Measurements from ENCODE around the gene PRSS8. TPM values are rescaled to one million over a fixed set of nuclear protein-coding genes. Genes with fewer than 3 reads are reported as not detected.
A peak's percentile ranks its signal among the peaks of the same experiment; 100 is the strongest.
"Not testable (repeated sequence)": the region's sequence is repeated elsewhere in the genome, so short reads cannot be mapped to it uniquely, and the experiment has no call there.

PRSS8 gene
- total RNA-seq = 9.6 TPM

DNA sequence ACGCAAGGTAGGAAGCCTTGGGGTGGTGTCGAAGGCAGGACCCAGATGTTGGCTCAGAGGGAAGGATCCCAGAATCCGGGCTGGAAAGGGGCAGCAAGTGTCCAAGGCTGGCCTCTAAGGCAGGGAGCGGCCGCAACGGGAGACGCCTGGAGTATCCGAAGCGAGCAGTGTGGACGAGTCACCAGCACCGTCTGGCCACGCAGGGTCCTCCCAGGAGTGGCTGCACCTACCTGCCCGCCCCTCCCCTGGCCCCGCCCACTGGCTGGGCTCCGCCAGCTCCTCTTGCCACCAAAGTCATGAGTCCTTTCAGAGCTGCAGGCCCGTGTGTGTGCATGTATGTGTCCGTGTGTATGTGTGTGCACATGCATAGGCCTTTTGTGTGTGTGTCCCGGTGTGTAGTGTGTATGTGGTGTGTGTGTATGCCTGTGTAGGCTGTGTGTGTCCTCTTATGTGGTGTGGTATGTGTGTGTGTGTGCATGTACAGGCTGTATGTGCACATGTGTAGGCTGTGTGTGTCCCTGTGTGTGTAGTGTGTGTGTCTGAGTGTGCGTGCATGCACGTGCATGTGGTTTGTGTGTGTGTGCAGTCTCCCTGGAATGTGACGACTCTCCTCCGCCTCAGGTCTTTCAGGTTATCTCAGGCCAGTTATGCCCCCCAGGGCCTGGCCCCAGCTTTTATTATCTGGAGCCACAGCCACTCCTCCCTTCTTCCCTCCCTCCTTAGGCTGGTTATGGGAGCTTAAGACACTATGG is at the start of gene PRSS8:
Gene PRSS8, minus strand, starts transcription at position 193 of the 752 bp plus-strand sequence. CDS start 229 bp downstream, outside the sequence.
- no peak for DNase-seq

DNA sequence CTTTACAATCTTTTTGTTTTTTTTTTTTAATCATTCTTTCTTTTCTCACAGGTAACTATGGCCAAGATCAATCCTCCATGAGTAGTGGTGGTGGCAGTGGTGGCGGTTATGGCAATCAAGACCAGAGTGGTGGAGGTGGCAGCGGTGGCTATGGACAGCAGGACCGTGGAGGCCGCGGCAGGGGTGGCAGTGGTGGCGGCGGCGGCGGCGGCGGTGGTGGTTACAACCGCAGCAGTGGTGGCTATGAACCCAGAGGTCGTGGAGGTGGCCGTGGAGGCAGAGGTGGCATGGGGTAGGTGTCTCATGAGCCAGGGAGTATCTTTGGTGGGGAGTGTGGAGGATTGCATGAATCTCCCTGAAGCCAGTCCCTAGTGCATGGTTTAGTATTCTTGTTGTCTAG is 49.4 kb upstream of the PRSS8 start:
- DNase-seq = no peak

DNA sequence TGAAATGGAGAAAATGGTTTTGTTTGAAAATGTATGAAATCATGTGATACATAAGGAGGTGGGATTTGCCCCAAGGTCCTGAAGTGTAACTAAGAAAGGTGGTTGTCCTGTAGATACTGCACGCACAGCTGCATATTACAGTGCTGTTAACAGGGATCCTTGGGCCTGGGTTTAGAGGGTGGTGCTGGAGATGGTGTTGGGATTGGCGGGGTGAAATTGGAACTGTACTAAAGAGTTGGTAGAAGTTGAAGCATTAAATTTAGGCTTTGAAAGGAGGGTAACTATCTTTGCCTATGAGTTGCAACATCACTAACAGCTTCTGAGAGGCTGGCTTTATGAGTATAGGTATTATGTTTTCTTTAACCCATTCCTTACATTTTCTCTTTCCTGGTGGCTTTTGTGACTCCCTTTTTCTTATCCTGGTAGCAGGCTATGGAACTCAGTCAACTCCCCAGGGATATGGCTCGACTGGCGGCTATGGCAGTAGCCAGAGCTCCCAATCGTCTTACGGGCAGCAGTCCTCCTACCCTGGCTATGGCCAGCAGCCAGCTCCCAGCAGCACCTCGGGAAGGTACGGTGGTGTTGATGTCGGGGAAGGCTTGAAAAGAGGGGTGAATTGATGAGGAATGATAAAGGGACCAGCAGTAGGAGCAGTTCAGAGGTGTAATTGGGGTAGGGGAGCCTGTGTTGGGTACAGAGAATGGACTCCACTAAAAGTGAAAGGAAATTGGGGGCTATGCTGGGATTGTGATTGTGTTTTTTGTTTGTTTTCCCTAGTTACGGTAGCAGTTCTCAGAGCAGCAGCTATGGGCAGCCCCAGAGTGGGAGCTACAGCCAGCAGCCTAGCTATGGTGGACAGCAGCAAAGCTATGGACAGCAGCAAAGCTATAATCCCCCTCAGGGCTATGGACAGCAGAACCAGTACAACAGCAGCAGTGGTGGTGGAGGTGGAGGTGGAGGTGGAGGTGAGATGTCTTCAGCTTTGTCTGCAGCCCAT is 48.2 kb upstream of the PRSS8 start:
- no peak for DNase-seq

DNA sequence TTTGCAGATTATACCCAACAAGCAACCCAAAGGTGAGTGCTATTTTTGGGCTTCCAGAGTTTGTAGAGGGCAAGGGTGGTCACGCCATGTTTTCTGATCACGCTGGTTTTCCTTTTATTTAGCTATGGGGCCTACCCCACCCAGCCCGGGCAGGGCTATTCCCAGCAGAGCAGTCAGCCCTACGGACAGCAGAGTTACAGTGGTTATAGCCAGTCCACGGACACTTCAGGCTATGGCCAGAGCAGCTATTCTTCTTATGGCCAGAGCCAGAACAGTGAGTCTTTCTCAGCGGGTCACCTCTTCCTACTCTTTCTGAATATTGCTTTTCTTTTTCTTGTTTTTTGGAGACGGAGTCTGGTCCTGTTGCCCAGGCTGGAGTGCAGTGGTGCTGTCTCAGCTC is 46.9 kb upstream of the PRSS8 start:
- no peak for DNase-seq

DNA sequence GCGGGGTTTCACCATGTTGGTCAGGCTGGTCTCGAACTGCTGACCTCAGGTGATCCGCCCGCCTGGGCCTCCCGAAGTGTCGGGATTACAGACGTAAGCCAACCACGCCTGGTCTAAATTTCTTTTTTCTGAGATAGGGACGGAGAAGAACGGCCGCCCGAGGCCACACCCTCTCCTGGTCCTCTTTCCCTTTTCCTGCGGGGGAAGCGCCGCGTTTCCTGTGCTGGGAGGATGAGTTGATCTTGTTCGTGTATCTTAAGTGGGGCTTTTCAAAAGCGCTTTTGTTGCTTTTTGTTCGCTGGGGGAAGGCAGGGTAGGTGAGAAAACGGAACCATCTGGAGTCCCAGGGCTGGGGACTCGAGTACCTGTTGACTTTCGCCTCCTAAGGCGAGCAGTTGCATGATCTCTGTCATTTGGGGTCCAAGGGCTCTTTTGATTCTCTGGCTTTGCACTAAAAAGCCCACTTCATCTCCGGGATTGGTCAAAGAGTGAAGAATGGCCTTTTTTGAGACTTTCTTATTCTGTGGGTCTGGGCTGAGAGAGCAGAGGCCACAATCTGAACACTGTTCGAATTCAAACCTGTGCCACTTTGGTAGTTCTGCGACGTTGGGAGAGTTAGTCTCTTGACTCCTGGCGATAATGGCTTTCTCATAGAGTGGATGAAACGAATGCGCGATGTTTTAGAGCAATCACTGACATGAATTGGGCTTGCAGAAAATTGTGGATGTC is 45.7 kb upstream of the PRSS8 start:
- no peak for DNase-seq

DNA sequence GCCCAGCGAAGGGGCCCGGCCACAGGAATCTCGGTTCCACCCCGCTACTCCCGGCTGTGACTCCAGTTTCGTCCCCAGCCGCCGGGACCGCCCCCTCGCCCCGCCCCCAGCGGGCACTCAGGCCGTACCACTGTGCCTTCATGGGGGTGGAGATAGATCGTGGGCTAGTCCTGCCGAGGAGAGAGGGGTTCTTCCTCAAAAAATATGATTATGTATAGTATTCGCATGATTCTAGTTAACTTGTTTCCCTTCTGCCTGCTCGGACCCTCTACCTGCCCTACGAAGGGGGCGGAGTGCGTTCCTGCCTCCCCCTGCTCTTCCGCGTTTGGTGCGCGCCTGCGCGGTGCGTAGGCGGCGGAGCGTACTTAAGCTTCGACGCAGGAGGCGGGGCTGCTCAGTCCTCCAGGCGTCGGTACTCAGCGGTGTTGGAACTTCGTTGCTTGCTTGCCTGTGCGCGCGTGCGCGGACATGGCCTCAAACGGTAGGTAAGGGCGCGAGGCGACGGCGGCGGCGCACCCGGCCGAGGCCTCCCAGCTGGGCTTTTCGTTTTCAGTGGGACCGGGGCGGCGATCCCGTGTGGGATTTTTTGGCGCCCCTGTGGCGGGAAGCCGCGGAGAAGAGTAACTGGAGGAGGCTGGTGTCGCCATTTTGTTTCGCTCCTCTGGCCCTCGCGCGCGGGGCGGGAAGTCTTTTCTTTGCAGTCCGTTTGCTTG is 44.4 kb upstream of the PRSS8 start, which contains the start of gene FUS:
Gene FUS, plus strand, starts transcription at position 393 of the 713 bp plus-strand sequence. Its CDS starts 76 bp downstream, at position 469.
- peak; percentile 99 for DNase-seq

DNA sequence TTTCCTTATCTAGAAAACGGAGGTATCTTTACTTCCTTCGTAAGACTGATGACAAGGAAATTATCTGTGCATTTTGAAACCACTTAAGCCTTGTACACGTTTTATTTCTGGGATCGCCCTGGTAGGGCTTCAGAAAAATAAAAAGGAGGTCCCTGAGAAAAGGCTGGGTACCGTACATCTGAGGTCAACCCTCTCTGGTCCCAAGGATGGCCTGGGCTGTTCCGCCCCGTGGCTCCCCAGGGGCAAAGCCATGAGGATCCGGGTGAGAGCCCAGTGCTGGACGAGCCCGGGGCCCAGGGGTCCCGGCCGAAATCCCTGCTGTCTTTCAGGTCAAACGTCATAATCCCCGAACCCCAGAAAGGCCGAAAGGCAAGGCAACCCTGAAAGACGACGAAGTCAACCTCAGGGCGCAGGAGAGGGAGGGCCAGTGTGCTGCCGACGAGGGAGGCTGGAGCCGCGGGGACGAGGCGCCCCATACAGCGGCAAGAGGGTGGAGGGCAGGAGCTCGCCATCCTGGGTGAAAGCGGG is 43.8 kb upstream of the PRSS8 start:
- DNase-seq = no peak

DNA sequence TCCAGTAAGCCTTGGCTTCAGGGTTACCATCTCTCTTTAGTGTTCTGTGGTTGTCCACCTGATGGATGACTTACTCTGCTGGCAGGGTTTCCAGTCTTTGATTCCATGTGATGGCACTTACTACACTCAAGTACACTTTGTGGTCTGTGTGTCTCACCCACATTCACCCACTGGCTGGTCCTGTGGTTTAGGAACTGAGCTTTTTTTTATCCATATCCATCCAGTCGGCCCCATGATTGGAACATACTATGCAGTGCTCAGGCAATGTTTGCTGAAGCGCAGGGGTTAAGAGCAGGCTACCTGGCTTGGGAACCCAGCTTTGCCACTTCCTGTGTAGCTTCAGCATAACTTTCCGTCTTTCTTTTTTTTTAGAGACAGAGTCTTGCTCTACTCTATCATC is 41.6 kb upstream of the PRSS8 start:
- DNase-seq = no peak

DNA sequence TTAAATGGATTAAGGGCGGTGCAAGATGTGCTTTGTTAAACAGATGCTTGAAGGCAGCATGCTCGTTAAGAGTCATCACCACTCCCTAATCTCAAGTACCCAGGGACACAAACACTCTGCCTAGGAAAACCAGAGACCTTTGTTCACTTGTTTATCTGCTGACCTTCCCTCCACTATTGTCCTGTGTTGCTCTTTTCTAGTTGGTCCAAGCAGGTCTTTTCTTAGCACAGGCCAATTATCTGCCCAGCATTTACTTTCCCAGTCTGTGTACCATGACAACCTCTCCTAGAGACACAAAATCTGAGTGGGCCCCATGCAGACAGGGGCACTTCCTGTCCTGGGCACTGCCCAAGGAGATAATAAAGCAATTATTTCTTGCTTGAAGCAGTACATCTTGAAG is 34.5 kb upstream of the PRSS8 start:
- not testable (repeated sequence) for DNase-seq

DNA sequence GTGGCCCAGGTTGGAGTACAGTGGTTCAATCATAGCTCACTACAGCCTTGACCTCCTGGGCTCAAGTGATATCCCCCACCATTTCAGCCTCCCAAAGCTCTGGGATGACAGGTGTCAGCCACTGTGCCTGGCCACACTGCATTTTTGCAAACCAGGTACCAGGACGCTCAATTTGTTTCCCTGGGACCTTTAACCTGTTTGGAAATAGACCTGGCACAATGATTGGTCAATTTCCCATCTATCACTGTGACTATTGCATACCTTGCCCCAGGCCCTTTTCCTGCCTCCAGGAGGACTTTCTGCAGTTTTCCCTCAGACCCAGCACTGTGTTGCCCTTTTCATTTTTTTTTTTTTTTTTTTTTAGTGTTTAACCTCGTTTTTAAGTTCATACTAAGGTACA is 33.3 kb upstream of the PRSS8 start:
- DNase-seq = no peak

DNA sequence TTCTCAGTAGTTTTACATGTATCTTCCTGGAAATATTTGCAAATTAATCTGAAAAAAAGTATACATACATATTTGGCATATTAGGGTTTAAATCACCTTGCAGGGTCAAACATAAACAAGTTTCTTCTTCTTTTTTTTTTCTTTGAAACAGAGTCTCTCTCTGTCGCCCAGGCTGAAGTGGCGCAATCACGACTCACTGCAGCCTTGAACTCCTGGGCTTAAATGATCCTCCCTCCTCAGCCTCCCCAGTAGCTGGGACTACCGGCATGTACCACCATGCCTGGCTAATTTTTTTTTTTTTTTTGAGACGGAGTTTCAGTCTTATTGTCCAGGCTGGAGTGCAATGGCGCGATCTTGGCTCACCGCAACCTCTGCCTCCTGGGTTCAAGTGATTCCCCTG is 31.8 kb upstream of the PRSS8 start:
- DNase-seq = no peak

DNA sequence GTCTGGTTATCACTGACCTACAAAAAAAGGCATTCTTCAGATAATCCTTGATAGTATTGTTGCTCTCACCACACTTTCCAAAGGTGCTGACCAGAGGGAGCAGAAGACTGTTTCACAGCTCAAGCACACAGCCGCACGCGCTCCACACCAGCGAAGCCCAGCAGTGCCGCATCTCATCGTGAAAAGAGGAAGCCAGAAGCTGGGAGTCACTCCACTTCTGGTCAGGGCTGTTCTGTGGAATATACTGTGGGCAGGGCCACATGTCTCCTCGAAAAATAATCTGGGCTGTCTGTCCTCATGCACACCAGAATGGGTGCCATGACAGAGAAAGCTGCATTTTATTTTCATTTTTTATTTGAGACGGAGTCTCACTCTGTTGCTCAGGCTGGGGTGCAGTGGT is 21.6 kb upstream of the PRSS8 start:
- no peak for DNase-seq

DNA sequence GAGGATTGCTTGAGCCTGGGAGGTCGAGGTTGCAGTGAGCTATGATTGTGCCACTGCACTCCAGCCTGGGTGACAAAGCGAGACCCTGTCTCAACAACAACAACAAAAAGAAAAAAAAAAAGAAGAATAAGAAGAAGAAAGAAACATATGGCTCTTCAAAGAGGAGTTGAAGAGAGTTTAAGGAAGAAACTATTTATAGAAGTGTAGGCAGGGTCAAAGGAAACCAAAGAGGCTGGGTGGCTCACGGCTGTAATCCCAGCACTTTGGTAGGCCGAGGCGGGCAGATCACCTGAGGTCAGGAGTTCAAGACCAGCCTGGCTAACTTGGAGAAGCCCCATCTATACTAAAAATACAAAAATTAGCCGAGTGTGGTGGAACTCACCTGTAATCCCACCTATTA is 15.4 kb upstream of the PRSS8 start:
- not testable (repeated sequence) for DNase-seq

DNA sequence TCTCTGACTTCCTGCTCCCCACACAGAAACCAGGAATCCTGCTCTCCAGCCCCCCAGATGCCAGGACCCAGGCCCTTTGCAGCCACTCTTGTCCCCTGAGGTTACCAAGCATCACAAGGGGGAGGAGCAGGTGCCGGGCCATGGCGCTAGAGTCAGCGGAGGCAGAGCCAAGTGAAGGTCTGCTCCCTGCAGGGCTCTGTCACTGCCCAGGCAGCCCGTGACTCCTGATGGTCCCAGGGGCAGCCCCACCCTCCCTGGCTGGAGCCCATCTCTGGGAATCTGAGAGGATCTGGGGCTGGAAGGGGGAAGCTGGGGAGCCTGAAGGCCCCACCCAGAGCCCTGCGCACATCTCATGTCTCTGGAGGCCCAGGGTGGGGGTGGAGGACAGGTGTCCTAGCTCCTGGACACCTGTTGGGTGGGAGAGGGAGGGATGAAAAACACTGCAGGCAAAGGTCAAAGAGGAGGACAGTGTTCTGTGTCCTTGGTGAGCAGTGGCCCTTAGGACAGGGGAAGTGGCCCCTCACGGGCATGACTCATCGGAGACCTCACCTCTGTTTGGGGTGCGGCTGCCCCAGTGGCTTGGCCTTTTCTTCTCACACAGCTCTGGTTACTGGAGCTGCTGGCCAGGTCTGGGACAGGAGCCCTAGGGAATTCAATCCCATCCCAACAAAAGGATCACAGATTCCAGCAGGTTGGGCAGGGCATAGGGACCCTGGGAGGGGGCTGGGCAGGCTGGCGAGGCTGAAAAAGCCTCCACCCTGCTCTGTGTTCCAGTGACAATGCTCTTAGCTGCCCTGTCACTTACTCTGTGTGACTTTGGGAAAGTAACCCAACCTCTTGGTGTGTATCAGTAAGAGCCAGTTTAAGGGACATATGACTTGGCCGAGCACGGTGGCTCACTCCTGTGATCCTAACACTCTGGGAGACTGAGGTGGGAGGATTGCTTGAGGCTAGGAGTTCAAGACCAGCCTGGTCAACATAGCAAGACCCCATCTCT is 14.7 kb upstream of the PRSS8 start, which contains the start of gene PRSS36:
Gene PRSS36, minus strand, starts transcription at position 173 of the 997 bp plus-strand sequence. Its CDS starts 31 bp downstream, at position 142.
- no peak for DNase-seq

DNA sequence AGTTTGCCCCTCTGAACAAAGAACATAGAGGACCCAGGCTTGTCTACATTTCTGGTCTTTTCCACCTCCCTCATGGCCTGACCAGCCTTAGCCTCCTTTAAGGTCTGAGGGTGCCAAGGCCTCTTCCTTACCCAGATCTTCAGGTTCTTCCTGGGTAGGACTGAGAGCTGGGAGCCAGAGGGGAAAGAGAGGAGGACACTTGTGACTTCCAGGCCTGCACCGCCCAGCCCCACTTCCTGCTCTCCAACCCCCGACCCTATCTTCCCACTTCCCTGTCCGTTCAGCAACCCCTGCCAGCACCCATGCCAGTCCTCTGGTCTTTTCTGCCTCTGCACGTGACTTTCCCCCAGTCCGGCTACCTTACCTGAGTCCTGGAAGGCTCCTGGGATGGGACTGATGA is 13.8 kb upstream of the PRSS8 start:
- DNase-seq = no peak

DNA sequence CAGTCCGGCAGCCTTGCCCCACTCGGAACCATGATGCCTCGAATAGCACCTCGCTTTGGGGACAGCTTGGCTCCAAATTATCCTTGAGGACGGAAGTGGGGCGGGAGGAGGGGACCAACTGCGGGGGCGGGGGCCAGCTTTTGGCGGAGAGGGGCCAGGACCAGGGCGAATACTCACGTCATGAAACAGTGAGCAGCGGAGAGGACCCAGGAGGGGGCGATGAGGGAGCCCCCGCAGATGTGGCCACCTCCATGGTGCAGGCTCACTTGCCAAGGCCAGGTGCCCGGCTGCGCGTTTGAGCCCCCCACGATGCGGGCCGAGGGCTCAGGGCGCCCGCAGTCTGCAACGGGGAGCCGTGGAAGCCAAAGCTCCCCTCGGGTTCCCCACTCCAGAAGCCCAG is 13.4 kb upstream of the PRSS8 start:
- no peak for DNase-seq

DNA sequence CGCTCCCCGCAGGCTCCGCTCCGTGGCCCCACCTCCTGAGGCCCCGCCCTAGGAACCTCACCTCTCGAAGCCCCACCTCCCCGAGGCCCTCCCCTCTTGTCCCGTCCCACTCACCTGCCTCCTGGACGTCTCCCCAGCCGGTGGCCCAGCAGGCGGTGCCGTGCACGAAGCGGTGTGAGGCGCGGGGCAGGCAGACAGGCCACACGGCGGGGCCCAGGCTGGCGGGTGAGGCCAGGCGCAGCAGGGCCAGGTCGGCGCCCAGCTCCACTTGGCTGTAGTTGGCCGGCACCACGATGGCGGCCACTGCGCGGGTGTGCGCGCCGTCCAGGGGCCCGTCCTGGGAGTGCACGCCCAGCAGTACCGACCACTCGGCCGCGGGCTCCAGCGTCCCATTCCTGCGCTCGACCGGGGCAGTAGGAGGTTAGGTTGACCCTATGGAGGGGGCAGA is 12.8 kb upstream of the PRSS8 start:
- no peak for DNase-seq

DNA sequence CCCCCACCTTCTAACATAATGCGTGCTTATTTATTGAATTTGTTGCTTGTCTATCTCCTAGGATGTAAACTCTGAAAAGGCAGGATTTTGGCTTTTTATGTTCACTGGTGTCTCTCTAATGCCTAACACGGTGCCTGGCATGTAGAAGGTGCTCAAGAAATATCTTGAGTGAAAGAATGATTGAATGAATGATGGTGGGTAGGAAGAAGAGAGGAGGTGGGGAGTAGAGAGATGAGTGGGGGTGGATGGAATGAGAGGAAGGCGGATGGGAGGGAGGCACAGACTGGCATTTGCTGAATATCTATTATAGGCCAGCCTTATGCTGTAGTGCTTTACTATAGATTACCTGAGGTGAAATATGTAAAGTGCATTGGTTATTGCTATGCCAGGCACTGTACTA is 12.0 kb upstream of the PRSS8 start:
- no peak for DNase-seq

DNA sequence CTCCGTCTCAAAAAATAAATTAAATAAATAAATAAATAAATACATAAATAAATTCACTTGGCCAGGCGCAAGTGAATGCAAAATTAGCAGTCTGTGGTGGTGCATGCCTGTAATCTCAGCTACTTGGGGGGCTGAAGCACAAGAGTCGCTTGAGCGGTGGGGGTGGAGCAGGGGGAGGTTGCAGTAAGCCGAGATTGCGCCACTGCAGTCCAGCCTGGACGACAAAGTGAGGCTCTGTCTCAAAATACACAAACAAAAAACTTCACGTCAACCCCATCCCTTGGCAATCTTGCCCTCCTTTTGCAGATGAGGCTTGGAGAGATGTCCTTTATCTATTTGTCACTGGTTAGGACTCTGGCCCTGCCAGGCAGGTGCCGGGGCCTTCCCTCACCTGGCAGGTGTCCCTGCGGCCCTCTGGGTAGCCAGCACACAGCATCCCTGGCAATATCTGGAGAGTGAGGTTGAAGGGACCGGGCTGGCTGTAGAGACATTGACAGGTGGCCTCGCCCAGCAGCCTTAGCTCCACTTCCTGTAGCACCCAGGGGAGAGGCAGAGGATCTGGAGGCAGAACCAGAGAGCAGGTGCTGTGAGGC is 10.0 kb upstream of the PRSS8 start:
- no peak for DNase-seq

DNA sequence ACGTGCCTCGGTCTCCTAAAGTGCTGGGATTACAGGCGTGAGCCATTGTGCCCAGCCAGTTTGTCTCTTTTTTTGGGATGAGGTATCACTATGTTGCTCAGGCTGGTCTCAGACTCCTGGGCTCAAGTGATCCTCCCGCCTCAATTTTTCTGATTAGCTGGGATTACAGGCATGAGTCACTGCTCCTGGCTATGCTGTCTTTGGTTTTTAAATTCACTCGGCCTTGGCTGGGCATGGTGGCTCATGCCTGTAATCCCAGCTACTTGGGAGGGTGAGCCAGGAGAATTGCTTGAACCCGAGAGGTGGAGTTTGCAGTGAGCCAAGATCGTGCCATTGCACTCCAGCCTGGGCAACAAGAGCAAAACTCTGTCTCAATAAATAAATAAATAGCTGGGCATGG is 8.9 kb upstream of the PRSS8 start:
- not testable (repeated sequence) for DNase-seq

Measured in skin of body (tissue), 2 donors.